ENCODE data around the gene UBR4. TPM values are rescaled to one million over a fixed set of nuclear protein-coding genes. Genes with fewer than 3 reads are reported as not detected.
A peak's percentile ranks its signal among the peaks of the same experiment; 100 is the strongest.
"Not testable (repeated sequence)": the region's sequence is repeated elsewhere in the genome, so short reads cannot be mapped to it uniquely, and the experiment has no call there.

UBR4 gene
- total RNA-seq, 2 experiments from 2014 or later = 139 to 155 TPM

- H3K9me3 Mint-ChIP-seq; ATAC-seq (ENCODE audit: low read depth); H3K4me1 Mint-ChIP-seq; POLR2A ChIA-PET; H3K27ac Mint-ChIP-seq; DNase-seq; H3K36me3 Mint-ChIP-seq; H3K27me3 Mint-ChIP-seq; H3K4me3 Mint-ChIP-seq: not testable (repeated sequence)
Measured at GRCh38 chr1:19231736-19232523, 21.9 kb upstream of the UBR4 start.

GRCh38 chr1:19229828-19230325, 19.8 kb upstream of the UBR4 start:
- ATAC-seq (ENCODE audit: low read depth) (no peak), DNase-seq (no peak)
- H3K27ac Mint-ChIP-seq = no peak overlapping the region
- no peaks in the 10 kb centered on the region for H3K27me3 Mint-ChIP-seq
- H3K4me1 Mint-ChIP-seq = no peaks in the 10 kb centered on the region
- POLR2A ChIA-PET = interaction anchor here (1.5 kb wide), 1 partner anchor 10 kb away, joined by 4 read pairs; no protein-coding TSS in a partner anchor
- peaks cover 8% of the 10 kb centered on the region for H3K36me3 Mint-ChIP-seq
- no peak overlapping the region for H3K4me3 Mint-ChIP-seq
- H3K9me3 Mint-ChIP-seq = no peaks in the 10 kb centered on the region

GRCh38 chr1:19229229-19229628, 19.2 kb upstream of the UBR4 start:
- ATAC-seq (ENCODE audit: low read depth) (no peak), DNase-seq (no peak)
- Mint-ChIP-seq H3K27ac (no peak overlapping the region), H3K9me3 (no peaks in the 10 kb centered on the region), H3K36me3 (peaks cover 14% of the 10 kb centered on the region), H3K4me3 (no peak overlapping the region), H3K27me3 (no peaks in the 10 kb centered on the region), H3K4me1 (no peaks in the 10 kb centered on the region)
- POLR2A ChIA-PET = interaction anchor here (1.5 kb wide), 1 partner anchor 9 kb away, joined by 4 read pairs; no protein-coding TSS in a partner anchor

GRCh38 chr1:19222979-19223824, 13.1 kb upstream of the UBR4 start:
- DNase-seq = no peak
- Mint-ChIP-seq H3K4me3 (no peak overlapping the region), H3K9me3 (no peaks in the 10 kb centered on the region), H3K27me3 (no peaks in the 10 kb centered on the region), H3K4me1 (peaks cover 8% of the 10 kb centered on the region), H3K27ac (no peak overlapping the region), H3K36me3 (peaks cover 37% of the 10 kb centered on the region)
- ATAC-seq (ENCODE audit: low read depth) = no peak
- POLR2A ChIA-PET = interaction anchor here (0.6 kb wide), 1 partner anchor 353 kb away, joined by 3 read pairs; no protein-coding TSS in a partner anchor

GRCh38 chr1:19222573-19222972, 12.5 kb upstream of the UBR4 start:
- no peak overlapping the region for H3K4me3 Mint-ChIP-seq
- no peak overlapping the region for H3K27ac Mint-ChIP-seq
- peaks cover 8% of the 10 kb centered on the region for H3K4me1 Mint-ChIP-seq
- POLR2A ChIA-PET = no interaction called here
- peaks cover 37% of the 10 kb centered on the region for H3K36me3 Mint-ChIP-seq
- no peaks in the 10 kb centered on the region for H3K27me3 Mint-ChIP-seq
- no peak for DNase-seq
- no peaks in the 10 kb centered on the region for H3K9me3 Mint-ChIP-seq
- no peak for ATAC-seq (ENCODE audit: low read depth)

GRCh38 chr1:19220991-19221390, 10.9 kb upstream of the UBR4 start:
- no peaks in the 10 kb centered on the region for H3K9me3 Mint-ChIP-seq
- peaks cover 10% of the 10 kb centered on the region for H3K4me1 Mint-ChIP-seq
- DNase-seq = no peak
- ATAC-seq (ENCODE audit: low read depth) = no peak
- no peaks in the 10 kb centered on the region for H3K27me3 Mint-ChIP-seq
- peaks cover 40% of the 10 kb centered on the region for H3K36me3 Mint-ChIP-seq
- no peak overlapping the region for H3K4me3 Mint-ChIP-seq
- POLR2A ChIA-PET = no interaction called here
- no peak overlapping the region for H3K27ac Mint-ChIP-seq

GRCh38 chr1:19220080-19220846, 10.2 kb upstream of the UBR4 start:
- Mint-ChIP-seq H3K9me3 (no peaks in the 10 kb centered on the region), H3K36me3 (peaks cover 41% of the 10 kb centered on the region), H3K4me1 (peaks cover 12% of the 10 kb centered on the region), H3K27me3 (no peaks in the 10 kb centered on the region), H3K4me3 (no peak overlapping the region), H3K27ac (no peak overlapping the region)
- POLR2A ChIA-PET = interaction anchor here (1.3 kb wide), 1 partner anchor 9 kb away, joined by 4 read pairs; no protein-coding TSS in a partner anchor
- no peak for DNase-seq
- ATAC-seq (ENCODE audit: low read depth) = no peak

- POLR2A ChIA-PET = interaction anchor here (1.3 kb wide), 1 partner anchor 10 kb away, joined by 4 read pairs; no protein-coding TSS in a partner anchor
- peaks cover 13% of the 10 kb centered on the region for H3K4me1 Mint-ChIP-seq
- no peak overlapping the region for H3K27ac Mint-ChIP-seq
Measured at GRCh38 chr1:19219451-19219850, 9.4 kb upstream of the UBR4 start.

GRCh38 chr1:19216585-19216984, 6.5 kb upstream of the UBR4 start:
- H3K27me3 Mint-ChIP-seq; DNase-seq; POLR2A ChIA-PET; H3K9me3 Mint-ChIP-seq; H3K4me3 Mint-ChIP-seq; ATAC-seq (ENCODE audit: low read depth): not testable (repeated sequence)
- H3K4me1 Mint-ChIP-seq = peaks cover 26% of the 10 kb centered on the region
- peaks cover 28% of the 10 kb centered on the region for H3K36me3 Mint-ChIP-seq
- peak overlapping the region; percentile 2 for H3K27ac Mint-ChIP-seq

More at GRCh38 chr1:19219451-19219850, 9.4 kb upstream of the UBR4 start:
- H3K36me3 Mint-ChIP-seq = peaks cover 38% of the 10 kb centered on the region
- H3K27me3 Mint-ChIP-seq = no peaks in the 10 kb centered on the region
- no peak overlapping the region for H3K4me3 Mint-ChIP-seq
- H3K9me3 Mint-ChIP-seq = no peaks in the 10 kb centered on the region
- no peak for ATAC-seq (ENCODE audit: low read depth)
- DNase-seq = no peak

- ATAC-seq (ENCODE audit: low read depth) (no peak), DNase-seq (no peak)
- H3K4me1 Mint-ChIP-seq = peaks cover 34% of the 10 kb centered on the region
- no peak overlapping the region for H3K27ac Mint-ChIP-seq
- H3K4me3 Mint-ChIP-seq = no peak overlapping the region
- no peaks in the 10 kb centered on the region for H3K9me3 Mint-ChIP-seq
- H3K36me3 Mint-ChIP-seq = peaks cover 10% of the 10 kb centered on the region
- POLR2A ChIA-PET = no interaction called here
- H3K27me3 Mint-ChIP-seq = no peaks in the 10 kb centered on the region
Measured at GRCh38 chr1:19213580-19213979, 3.5 kb upstream of the UBR4 start.

GRCh38 chr1:19212167-19212566, 2.1 kb upstream of the UBR4 start:
- Mint-ChIP-seq H3K36me3 (peaks cover 7% of the 10 kb centered on the region), H3K9me3 (no peaks in the 10 kb centered on the region), H3K4me3 (peak overlapping the region; percentile 31), H3K27ac (peak overlapping the region; percentile 61), H3K27me3 (no peaks in the 10 kb centered on the region), H3K4me1 (peaks cover 44% of the 10 kb centered on the region)
- ATAC-seq (ENCODE audit: low read depth) (no peak), DNase-seq (no peak)
- POLR2A ChIA-PET = interaction anchor here (0.5 to 1.2 kb wide), 2 partner anchors 39 to 75 kb away, joined by 4 to 5 read pairs; partner anchors contain the start of genes EMC1 and MRTO4

- Mint-ChIP-seq H3K36me3 (peaks cover 9% of the 10 kb centered on the region), H3K9me3 (no peaks in the 10 kb centered on the region), H3K4me3 (peak overlapping the region; percentile 98), H3K27ac (peak overlapping the region; percentile 99), H3K4me1 (peaks cover 49% of the 10 kb centered on the region), H3K27me3 (no peaks in the 10 kb centered on the region)
- ATAC-seq (ENCODE audit: low read depth) (no peak), DNase-seq (no peak)
- POLR2A ChIA-PET = interaction anchor here (0.8 to 1.2 kb wide), 3 partner anchors 15 to 100 kb away, joined by 3 to 4 read pairs (median 3); partner anchors contain the start of genes EMC1 and MRTO4
Measured at GRCh38 chr1:19210772-19211549, 895 bp upstream of the UBR4 start.
